Cortex of kidney (tissue), 1 donor: ENCODE results near the gene RAI1.
A peak's percentile ranks its signal among the peaks of the same experiment; 100 is the strongest.
"Not testable (repeated sequence)": the region's sequence is repeated elsewhere in the genome, so short reads cannot be mapped to it uniquely, and the experiment has no call there.

Source experiments
- DNase-seq: peaks from one replicate; lab custom pipeline; 2025; lab: John Stamatoyannopoulos, UW

RAI1 gene

GRCh38 chr17:17681744-17682292 is 560 bp downstream of the RAI1 start:
- no peak for DNase-seq

- no peak for DNase-seq
Measured at GRCh38 chr17:17682293-17682736, 1.1 kb downstream of the RAI1 start.

GRCh38 chr17:17682737-17683680 is 1.8 kb downstream of the RAI1 start:
- DNase-seq = no peak

GRCh38 chr17:17683710-17684365 is 2.6 kb downstream of the RAI1 start:
- DNase-seq = no peak

- no peak for DNase-seq
Measured at GRCh38 chr17:17684906-17685774, 3.9 kb downstream of the RAI1 start.

- DNase-seq = no peak
Measured at GRCh38 chr17:17685775-17686291, 4.6 kb downstream of the RAI1 start.

- DNase-seq = no peak
Measured at GRCh38 chr17:17689312-17689711, 8.1 kb downstream of the RAI1 start.

- DNase-seq = not testable (repeated sequence)
Measured at GRCh38 chr17:17690233-17690632, 9.0 kb downstream of the RAI1 start.

- no peak for DNase-seq
Measured at GRCh38 chr17:17691468-17692263, 10.4 kb downstream of the RAI1 start.

GRCh38 chr17:17692353-17693252 is 11.3 kb downstream of the RAI1 start:
- DNase-seq = no peak

GRCh38 chr17:17693253-17694168 is 12.3 kb downstream of the RAI1 start:
- no peak for DNase-seq

GRCh38 chr17:17694169-17695081 is 13.2 kb downstream of the RAI1 start:
- DNase-seq = peak; percentile 20

- DNase-seq = no peak
Measured at GRCh38 chr17:17696085-17696484, 14.8 kb downstream of the RAI1 start.

- no peak for DNase-seq
Measured at GRCh38 chr17:17696882-17697633, 15.8 kb downstream of the RAI1 start.

- no peak for DNase-seq
Measured at GRCh38 chr17:17698371-17698770, 17.1 kb downstream of the RAI1 start.

- DNase-seq = no peak
Measured at GRCh38 chr17:17698869-17699351, 17.7 kb downstream of the RAI1 start.

- no peak for DNase-seq
Measured at GRCh38 chr17:17699491-17699890, 18.2 kb downstream of the RAI1 start.
